ENCODE measurements around the gene RHEB. TPM values are rescaled to one million over a fixed set of nuclear protein-coding genes. Genes with fewer than 3 reads are reported as not detected.

The RHEB gene
- total RNA-seq, 1 experiment from 2014 or later: 123 TPM

DNA sequence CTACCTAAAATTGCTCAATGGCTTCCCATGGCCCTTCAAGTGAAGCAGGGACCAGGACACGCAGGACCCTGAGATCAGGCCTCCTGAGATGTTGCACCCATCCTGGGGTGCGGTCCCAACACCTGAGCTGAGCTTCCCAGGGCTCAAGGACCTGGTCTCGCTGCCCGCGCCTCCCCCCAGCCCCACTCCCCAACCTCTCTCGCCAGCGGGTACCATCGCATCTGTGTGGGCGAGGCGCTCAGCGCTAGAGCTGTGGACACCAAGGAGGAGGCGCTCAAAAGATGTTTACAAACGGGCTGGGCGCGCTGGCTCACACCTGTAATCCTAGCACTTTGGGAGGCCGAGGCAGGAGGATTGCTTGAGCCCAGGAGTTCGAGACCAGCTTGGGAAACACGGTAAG is 72.4 kb downstream of the RHEB start:
- DNase-seq: no peak
- no peaks in the 10 kb centered on the region for H3K9me3 Mint-ChIP-seq (ENCODE audit: low read depth, unreplicated experiment)
- H3K4me1 Mint-ChIP-seq (ENCODE audit: low read depth, unreplicated experiment): no peaks in the 10 kb centered on the region
- no TSS peak for BruUV-seq (replicated peaks)
- intact Hi-C loops (cut with micrococcal nuclease; ENCODE audit: unreplicated experiment): loop anchor here (5.0 kb wide), 1 partner anchor 45 kb away; no protein-coding TSS in a partner anchor
- no peak overlapping the region for H3K27ac Mint-ChIP-seq (ENCODE audit: unreplicated experiment)
- TF ChIP-seq, protein P1, sequence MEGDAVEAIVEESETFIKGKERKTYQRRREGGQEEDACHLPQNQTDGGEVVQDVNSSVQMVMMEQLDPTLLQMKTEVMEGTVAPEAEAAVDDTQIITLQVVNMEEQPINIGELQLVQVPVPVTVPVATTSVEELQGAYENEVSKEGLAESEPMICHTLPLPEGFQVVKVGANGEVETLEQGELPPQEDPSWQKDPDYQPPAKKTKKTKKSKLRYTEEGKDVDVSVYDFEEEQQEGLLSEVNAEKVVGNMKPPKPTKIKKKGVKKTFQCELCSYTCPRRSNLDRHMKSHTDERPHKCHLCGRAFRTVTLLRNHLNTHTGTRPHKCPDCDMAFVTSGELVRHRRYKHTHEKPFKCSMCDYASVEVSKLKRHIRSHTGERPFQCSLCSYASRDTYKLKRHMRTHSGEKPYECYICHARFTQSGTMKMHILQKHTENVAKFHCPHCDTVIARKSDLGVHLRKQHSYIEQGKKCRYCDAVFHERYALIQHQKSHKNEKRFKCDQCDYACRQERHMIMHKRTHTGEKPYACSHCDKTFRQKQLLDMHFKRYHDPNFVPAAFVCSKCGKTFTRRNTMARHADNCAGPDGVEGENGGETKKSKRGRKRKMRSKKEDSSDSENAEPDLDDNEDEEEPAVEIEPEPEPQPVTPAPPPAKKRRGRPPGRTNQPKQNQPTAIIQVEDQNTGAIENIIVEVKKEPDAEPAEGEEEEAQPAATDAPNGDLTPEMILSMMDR (IDR thresholded peaks at IDR 0.05; ENCODE audit: unreplicated experiment): no peak
- CTCF ChIA-PET: interaction anchor here (0.7 to 2.1 kb wide), 3 partner anchors 7 to 79 kb away, joined by 3 to 14 read pairs (median 3); partner anchors contain the start of gene CRYGN
- H3K36me3 Mint-ChIP-seq (ENCODE audit: insufficient read depth, unreplicated experiment): no peaks in the 10 kb centered on the region
- H3K4me3 Mint-ChIP-seq (ENCODE audit: low read depth, unreplicated experiment): peak overlapping the region; percentile 54
- H3K27me3 Mint-ChIP-seq (ENCODE audit: unreplicated experiment): peaks cover 46% of the 10 kb centered on the region

DNA sequence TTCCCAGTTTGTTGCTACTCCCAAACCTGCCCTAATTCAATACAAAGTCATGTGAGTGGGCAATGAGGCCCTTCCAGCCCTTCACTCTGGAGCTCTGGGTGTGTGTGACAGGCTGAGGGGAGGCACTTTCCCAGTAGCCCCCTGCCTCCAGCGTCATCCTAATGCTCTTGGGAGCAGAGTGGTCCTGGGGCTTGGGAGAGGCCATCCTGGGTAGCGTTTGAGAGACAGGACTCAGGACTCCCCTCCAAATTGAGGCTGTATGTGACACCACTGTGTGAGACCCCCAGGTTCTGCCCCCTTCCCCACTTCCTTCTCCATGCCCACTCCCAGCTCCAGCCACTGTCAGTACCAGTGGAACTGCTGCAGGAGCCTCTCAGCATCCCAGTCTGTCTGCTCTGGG is 73.3 kb downstream of the RHEB start:
- no TSS peak for BruUV-seq (replicated peaks)
- Mint-ChIP-seq H3K27me3 (ENCODE audit: unreplicated experiment) (peaks cover 46% of the 10 kb centered on the region), H3K4me3 (ENCODE audit: low read depth, unreplicated experiment) (no peak overlapping the region), H3K36me3 (ENCODE audit: insufficient read depth, unreplicated experiment) (no peaks in the 10 kb centered on the region), H3K9me3 (ENCODE audit: low read depth, unreplicated experiment) (no peaks in the 10 kb centered on the region), H3K27ac (ENCODE audit: unreplicated experiment) (no peak overlapping the region), H3K4me1 (ENCODE audit: low read depth, unreplicated experiment) (no peaks in the 10 kb centered on the region)
- intact Hi-C loops (cut with micrococcal nuclease; ENCODE audit: unreplicated experiment): loop anchor here (5.0 kb wide), 1 partner anchor 44 kb away; no protein-coding TSS in a partner anchor
- TF ChIP-seq, protein P1 (IDR thresholded peaks at IDR 0.05; ENCODE audit: unreplicated experiment): no peak
- DNase-seq: no peak
- CTCF ChIA-PET: interaction anchor here (0.7 kb wide), 1 partner anchor 137 kb away, joined by 3 read pairs; no protein-coding TSS in a partner anchor

DNA sequence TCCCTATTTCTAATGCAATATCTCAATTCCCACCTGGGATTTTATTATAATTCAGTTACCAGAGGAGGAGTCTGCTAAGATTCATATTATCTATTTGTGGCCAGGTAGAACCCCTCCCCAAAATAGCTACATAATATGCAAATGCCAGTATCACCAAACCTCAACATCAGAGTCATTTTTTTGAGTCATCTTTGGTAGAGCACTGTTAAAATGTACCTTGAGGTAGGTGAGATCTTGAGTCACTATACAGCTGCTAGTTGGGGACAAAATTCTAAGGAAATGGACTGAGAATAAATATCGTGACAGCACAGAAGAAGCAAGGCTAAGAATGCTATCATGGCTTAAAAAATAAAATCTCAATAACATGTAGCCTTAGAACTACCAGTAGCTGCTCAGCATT is 75.1 kb downstream of the RHEB start:
- Mint-ChIP-seq H3K27ac (ENCODE audit: unreplicated experiment) (no peak overlapping the region), H3K4me3 (ENCODE audit: low read depth, unreplicated experiment) (no peak overlapping the region), H3K4me1 (ENCODE audit: low read depth, unreplicated experiment) (no peaks in the 10 kb centered on the region), H3K36me3 (ENCODE audit: insufficient read depth, unreplicated experiment) (no peaks in the 10 kb centered on the region), H3K9me3 (ENCODE audit: low read depth, unreplicated experiment) (no peaks in the 10 kb centered on the region), H3K27me3 (ENCODE audit: unreplicated experiment) (peaks cover 49% of the 10 kb centered on the region)
- CTCF ChIA-PET: no interaction called here
- DNase-seq: no peak
- BruUV-seq (replicated peaks): no TSS peak
- intact Hi-C loops (cut with micrococcal nuclease; ENCODE audit: unreplicated experiment): loop anchor here (5.0 kb wide), 1 partner anchor 42 kb away; no protein-coding TSS in a partner anchor
- TF ChIP-seq, protein P1 (IDR thresholded peaks at IDR 0.05; ENCODE audit: unreplicated experiment): no peak

DNA sequence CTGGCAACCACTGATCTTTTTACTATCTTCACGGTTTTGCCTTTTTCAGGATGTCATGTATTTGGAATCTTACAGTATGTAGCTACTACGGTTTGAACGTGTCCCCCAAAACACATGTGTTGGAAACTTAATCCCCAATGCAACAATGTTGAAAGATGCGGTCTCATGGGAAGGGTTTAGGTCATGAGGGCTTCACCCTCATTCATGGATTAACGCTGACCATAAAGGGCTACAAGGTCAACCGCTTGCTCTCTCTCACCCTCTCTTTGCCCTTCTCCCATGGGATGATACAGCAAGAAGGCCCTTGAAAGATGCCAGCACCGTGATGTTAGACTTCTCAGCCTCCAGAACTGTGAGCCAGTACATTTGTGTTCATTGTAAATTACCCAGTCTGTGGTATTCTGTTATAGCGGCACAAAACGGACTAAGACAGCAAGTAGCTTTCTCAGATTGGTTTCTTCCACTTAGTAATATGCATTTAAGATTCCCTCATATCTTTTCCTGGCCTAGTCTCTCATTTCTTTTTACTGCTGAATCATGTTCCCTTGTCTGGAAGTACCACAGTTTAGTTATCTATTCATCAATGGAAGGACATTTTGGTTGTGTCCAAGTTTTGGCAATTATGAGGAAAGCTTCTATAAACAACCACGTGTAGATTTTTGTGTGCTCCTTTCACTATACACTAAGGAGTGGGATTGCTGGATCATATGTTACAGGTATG is 76.8 kb downstream of the RHEB start:
- Mint-ChIP-seq H3K4me3 (ENCODE audit: low read depth, unreplicated experiment) (no peak overlapping the region), H3K27ac (ENCODE audit: unreplicated experiment) (no peak overlapping the region), H3K36me3 (ENCODE audit: insufficient read depth, unreplicated experiment) (no peaks in the 10 kb centered on the region), H3K27me3 (ENCODE audit: unreplicated experiment) (peaks cover 54% of the 10 kb centered on the region), H3K4me1 (ENCODE audit: low read depth, unreplicated experiment) (no peaks in the 10 kb centered on the region), H3K9me3 (ENCODE audit: low read depth, unreplicated experiment) (no peaks in the 10 kb centered on the region)
- CTCF ChIA-PET: interaction anchor here (1.2 kb wide), 1 partner anchor 75 kb away, joined by 4 read pairs; no protein-coding TSS in a partner anchor
- no peak for DNase-seq
- intact Hi-C loops (cut with micrococcal nuclease; ENCODE audit: unreplicated experiment): no loop called here
- no TSS peak for BruUV-seq (replicated peaks)
- TF ChIP-seq, protein P1 (IDR thresholded peaks at IDR 0.05; ENCODE audit: unreplicated experiment): no peak
